Measurements from ENCODE around the gene GMDS.

The GMDS gene

GRCh38 chr6:2173203-2173961 is 72.0 kb downstream of the GMDS start:
- FAIRE-seq: no peak

- FAIRE-seq: no peak
Measured at GRCh38 chr6:2171728-2172127, 73.7 kb downstream of the GMDS start.

GRCh38 chr6:2168480-2168879 is 76.9 kb downstream of the GMDS start:
- FAIRE-seq: no peak

GRCh38 chr6:2166717-2167116 is 78.7 kb downstream of the GMDS start:
- FAIRE-seq: no peak

GRCh38 chr6:2165286-2165685 is 80.1 kb downstream of the GMDS start:
- FAIRE-seq: no peak

GRCh38 chr6:2164481-2164880 is 80.9 kb downstream of the GMDS start:
- no peak for FAIRE-seq

GRCh38 chr6:2162079-2162445 is 83.3 kb downstream of the GMDS start:
- FAIRE-seq: no peak

- no peak for FAIRE-seq
Measured at GRCh38 chr6:2158596-2159271, 86.7 kb downstream of the GMDS start.

GRCh38 chr6:2157441-2158127 is 87.8 kb downstream of the GMDS start:
- no peak for FAIRE-seq

- peak; percentile 24 for FAIRE-seq
Measured at GRCh38 chr6:2155206-2155605, 90.2 kb downstream of the GMDS start.

GRCh38 chr6:2149361-2150006 is 95.9 kb downstream of the GMDS start:
- no peak for FAIRE-seq

GRCh38 chr6:2148748-2149147 is 96.7 kb downstream of the GMDS start:
- FAIRE-seq: no peak

GRCh38 chr6:2147766-2148448 is 97.5 kb downstream of the GMDS start:
- no peak for FAIRE-seq

- no peak for FAIRE-seq
Measured at GRCh38 chr6:2147261-2147660, 98.1 kb downstream of the GMDS start.

- no peak for FAIRE-seq
Measured at GRCh38 chr6:2144210-2144609, 101.2 kb downstream of the GMDS start.

GRCh38 chr6:2141644-2142290 is 103.6 kb downstream of the GMDS start:
- no peak for FAIRE-seq

GRCh38 chr6:2140438-2141128 is 104.8 kb downstream of the GMDS start:
- FAIRE-seq: no peak

- FAIRE-seq: no peak
Measured at GRCh38 chr6:2135401-2135800, 110.0 kb downstream of the GMDS start.

GRCh38 chr6:2134554-2134953 is 110.9 kb downstream of the GMDS start:
- peak; percentile 18 for FAIRE-seq

GRCh38 chr6:2133716-2134310 is 111.6 kb downstream of the GMDS start:
- no peak for FAIRE-seq

GRCh38 chr6:2132916-2133315 is 112.5 kb downstream of the GMDS start:
- no peak for FAIRE-seq

All from colon (tissue), 2 donors.